ENCODE measurements around the gene ZNF527.

GRCh38 chr19:37401078-37401477 lies 30.2 kb downstream of the ZNF527 start:
- TF ChIP-seq, protein P1, sequence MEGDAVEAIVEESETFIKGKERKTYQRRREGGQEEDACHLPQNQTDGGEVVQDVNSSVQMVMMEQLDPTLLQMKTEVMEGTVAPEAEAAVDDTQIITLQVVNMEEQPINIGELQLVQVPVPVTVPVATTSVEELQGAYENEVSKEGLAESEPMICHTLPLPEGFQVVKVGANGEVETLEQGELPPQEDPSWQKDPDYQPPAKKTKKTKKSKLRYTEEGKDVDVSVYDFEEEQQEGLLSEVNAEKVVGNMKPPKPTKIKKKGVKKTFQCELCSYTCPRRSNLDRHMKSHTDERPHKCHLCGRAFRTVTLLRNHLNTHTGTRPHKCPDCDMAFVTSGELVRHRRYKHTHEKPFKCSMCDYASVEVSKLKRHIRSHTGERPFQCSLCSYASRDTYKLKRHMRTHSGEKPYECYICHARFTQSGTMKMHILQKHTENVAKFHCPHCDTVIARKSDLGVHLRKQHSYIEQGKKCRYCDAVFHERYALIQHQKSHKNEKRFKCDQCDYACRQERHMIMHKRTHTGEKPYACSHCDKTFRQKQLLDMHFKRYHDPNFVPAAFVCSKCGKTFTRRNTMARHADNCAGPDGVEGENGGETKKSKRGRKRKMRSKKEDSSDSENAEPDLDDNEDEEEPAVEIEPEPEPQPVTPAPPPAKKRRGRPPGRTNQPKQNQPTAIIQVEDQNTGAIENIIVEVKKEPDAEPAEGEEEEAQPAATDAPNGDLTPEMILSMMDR (IDR thresholded peaks at IDR 0.05; ENCODE audit: low read length) = no peak
- no peak for TF ChIP-seq EZH2 (optimal IDR thresholded peaks at IDR 0.05; ENCODE audit: low read depth, low read length)
- no peak for TF ChIP-seq EZH2phosphoT487 (IDR thresholded peaks at IDR 0.05; ENCODE audit: low read length)

All from MM.1S (cell line).